ENCODE data around the gene MTCH2.

DNA sequence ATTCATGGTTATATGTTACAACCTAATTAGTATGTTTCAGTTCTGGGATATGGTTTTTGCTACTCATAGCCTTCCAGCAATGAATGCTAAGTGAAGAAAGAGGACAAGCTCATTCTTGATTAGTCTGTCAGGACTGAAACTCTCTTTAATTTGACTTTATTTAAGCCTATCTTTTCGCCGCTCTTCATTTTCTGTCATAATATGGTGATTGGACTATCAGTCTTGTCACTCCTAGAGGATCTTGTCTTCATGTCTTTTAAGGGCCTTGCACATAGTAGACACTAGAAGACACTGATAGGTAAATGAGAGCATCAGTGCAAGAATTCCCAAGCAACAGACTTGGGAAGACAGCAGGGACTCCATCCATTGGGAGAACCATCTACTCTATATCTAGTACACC, 18.9 kb upstream of the MTCH2 start:
- TF ChIP-seq, protein P1, sequence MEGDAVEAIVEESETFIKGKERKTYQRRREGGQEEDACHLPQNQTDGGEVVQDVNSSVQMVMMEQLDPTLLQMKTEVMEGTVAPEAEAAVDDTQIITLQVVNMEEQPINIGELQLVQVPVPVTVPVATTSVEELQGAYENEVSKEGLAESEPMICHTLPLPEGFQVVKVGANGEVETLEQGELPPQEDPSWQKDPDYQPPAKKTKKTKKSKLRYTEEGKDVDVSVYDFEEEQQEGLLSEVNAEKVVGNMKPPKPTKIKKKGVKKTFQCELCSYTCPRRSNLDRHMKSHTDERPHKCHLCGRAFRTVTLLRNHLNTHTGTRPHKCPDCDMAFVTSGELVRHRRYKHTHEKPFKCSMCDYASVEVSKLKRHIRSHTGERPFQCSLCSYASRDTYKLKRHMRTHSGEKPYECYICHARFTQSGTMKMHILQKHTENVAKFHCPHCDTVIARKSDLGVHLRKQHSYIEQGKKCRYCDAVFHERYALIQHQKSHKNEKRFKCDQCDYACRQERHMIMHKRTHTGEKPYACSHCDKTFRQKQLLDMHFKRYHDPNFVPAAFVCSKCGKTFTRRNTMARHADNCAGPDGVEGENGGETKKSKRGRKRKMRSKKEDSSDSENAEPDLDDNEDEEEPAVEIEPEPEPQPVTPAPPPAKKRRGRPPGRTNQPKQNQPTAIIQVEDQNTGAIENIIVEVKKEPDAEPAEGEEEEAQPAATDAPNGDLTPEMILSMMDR (IDR thresholded peaks at IDR 0.05; ENCODE audit: low read depth, low read length) = no peak
- no peak for TF ChIP-seq EZH2phosphoT487 (IDR thresholded peaks at IDR 0.05; ENCODE audit: low read depth)

All from OCI-LY3 (cell line).